Measurements from ENCODE around the gene NR2C1. TPM values are rescaled to one million over a fixed set of nuclear protein-coding genes. Genes with fewer than 3 reads are reported as not detected.
A peak's percentile ranks its signal among the peaks of the same experiment; 100 is the strongest.

NR2C1 gene
- total and polyA plus RNA-seq, 9 of the 15 experiments (the other 6 are each of a cell fraction or from before 2014, with no cell fraction given): 8.5 to 42.4 (median 35.6) TPM

DNA sequence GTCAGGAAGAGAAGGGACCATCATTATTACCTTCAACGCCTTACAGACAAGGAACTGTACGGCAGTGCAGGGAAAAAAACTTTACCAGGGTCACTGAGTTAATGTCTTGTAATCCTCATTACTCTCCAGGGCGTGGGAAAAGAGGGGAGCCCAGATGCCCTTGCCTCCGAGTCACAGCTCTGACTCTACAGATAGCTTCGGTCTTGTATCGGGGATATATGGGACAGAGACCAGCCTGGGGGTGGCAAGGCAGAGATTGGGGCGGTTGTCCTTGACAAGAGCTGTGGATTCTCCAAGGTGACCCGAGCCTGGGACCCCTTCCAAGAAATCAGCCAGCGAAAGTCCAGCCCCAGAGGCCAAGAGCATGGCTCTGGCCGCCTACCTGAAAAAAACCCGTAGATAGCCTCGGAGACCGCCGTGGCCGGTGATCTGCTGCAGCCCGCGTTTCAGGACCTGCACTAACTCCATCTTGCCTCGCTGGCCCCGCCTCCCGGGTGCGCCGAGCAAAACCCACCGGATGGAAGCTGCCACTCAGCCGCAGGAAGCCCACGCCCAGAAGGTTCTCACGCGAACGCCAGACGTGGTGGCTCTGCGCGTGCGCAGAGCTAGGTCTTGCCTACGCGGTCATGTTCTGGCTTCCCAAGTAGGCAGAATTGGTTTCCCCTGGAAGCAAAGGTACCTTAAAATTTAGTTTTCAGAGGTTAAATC is 70.1 kb downstream of the NR2C1 start, which contains the start of gene NDUFA12 (continued):
- peak; percentile 93 for TF ChIP-seq POLR2AphosphoS5 (IDR thresholded peaks at IDR 0.05; ENCODE audit: control insufficient read depth, insufficient read depth, low read depth, low read length)
- TF ChIP-seq ETS2 (tag; IDR thresholded peaks at IDR 0.05; ENCODE audit: borderline replicate concordance, poor library complexity, severe bottlenecking): no peak
- peak; percentile 93 for TF ChIP-seq MEIS2 (IDR thresholded peaks at IDR 0.05; ENCODE audit: partially characterized antibody)
- TF ChIP-seq ZNF23 (CRISPR knock-in tag; IDR thresholded peaks at IDR 0.05): no peak
- TF ChIP-seq SAP30 (IDR thresholded peaks at IDR 0.05; ENCODE audit: borderline replicate concordance, insufficient read depth, low read depth, low read length, poor library complexity, severe bottlenecking): peak; percentile 23
- TF ChIP-seq PHF8 (IDR thresholded peaks at IDR 0.05; ENCODE audit: borderline replicate concordance, low read length): peak; percentile 99
- no peak for TF ChIP-seq HDGF (IDR thresholded peaks at IDR 0.05)
- TF ChIP-seq, protein P1, sequence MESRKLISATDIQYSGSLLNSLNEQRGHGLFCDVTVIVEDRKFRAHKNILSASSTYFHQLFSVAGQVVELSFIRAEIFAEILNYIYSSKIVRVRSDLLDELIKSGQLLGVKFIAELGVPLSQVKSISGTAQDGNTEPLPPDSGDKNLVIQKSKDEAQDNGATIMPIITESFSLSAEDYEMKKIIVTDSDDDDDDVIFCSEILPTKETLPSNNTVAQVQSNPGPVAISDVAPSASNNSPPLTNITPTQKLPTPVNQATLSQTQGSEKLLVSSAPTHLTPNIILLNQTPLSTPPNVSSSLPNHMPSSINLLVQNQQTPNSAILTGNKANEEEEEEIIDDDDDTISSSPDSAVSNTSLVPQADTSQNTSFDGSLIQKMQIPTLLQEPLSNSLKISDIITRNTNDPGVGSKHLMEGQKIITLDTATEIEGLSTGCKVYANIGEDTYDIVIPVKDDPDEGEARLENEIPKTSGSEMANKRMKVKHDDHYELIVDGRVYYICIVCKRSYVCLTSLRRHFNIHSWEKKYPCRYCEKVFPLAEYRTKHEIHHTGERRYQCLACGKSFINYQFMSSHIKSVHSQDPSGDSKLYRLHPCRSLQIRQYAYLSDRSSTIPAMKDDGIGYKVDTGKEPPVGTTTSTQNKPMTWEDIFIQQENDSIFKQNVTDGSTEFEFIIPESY (CRISPR knock-in tag; IDR thresholded peaks at IDR 0.05): no peak
- TF ChIP-seq PHF20 (IDR thresholded peaks at IDR 0.05; ENCODE audit: partially characterized antibody): peak; percentile 79
- TF ChIP-seq, protein P2, sequence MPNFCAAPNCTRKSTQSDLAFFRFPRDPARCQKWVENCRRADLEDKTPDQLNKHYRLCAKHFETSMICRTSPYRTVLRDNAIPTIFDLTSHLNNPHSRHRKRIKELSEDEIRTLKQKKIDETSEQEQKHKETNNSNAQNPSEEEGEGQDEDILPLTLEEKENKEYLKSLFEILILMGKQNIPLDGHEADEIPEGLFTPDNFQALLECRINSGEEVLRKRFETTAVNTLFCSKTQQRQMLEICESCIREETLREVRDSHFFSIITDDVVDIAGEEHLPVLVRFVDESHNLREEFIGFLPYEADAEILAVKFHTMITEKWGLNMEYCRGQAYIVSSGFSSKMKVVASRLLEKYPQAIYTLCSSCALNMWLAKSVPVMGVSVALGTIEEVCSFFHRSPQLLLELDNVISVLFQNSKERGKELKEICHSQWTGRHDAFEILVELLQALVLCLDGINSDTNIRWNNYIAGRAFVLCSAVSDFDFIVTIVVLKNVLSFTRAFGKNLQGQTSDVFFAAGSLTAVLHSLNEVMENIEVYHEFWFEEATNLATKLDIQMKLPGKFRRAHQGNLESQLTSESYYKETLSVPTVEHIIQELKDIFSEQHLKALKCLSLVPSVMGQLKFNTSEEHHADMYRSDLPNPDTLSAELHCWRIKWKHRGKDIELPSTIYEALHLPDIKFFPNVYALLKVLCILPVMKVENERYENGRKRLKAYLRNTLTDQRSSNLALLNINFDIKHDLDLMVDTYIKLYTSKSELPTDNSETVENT (CRISPR knock-in tag; IDR thresholded peaks at IDR 0.05): 0 out of 2 replicates have a peak, but pooled peaks have one; percentile 38
- TF ChIP-seq, protein P3, sequence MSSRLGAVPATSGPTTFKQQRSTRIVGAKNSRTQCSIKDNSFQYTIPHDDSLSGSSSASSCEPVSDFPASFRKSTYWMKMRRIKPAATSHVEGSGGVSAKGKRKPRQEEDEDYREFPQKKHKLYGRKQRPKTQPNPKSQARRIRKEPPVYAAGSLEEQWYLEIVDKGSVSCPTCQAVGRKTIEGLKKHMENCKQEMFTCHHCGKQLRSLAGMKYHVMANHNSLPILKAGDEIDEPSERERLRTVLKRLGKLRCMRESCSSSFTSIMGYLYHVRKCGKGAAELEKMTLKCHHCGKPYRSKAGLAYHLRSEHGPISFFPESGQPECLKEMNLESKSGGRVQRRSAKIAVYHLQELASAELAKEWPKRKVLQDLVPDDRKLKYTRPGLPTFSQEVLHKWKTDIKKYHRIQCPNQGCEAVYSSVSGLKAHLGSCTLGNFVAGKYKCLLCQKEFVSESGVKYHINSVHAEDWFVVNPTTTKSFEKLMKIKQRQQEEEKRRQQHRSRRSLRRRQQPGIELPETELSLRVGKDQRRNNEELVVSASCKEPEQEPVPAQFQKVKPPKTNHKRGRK (tag; IDR thresholded peaks at IDR 0.05): no peak
- no peak for TF ChIP-seq SMAD3 (CRISPR knock-in tag; conservative IDR thresholded peaks at IDR 0.05)
- peak; percentile 91 for TF ChIP-seq RBBP5 (IDR thresholded peaks at IDR 0.05; ENCODE audit: borderline replicate concordance, insufficient read depth, low read length, poor library complexity, severe bottlenecking)
- no peak for TF ChIP-seq MTF1 (CRISPR knock-in tag; IDR thresholded peaks at IDR 0.05; ENCODE audit: borderline replicate concordance)
- TF ChIP-seq ZNF174 (CRISPR knock-in tag; IDR thresholded peaks at IDR 0.05): no peak
- peak; percentile 72 for TF ChIP-seq L3MBTL2 (IDR thresholded peaks at IDR 0.05)
- peak in 1 of 2 experiments; percentile 75; a peak in 2 of 4 replicates for TF ChIP-seq HDAC1 (IDR thresholded peaks at IDR 0.05)
- TF ChIP-seq ARNT (IDR thresholded peaks at IDR 0.05): peak in 1 of 2 experiments; percentile 19; a peak in 1 of 4 replicates
- TF ChIP-seq, protein P4, sequence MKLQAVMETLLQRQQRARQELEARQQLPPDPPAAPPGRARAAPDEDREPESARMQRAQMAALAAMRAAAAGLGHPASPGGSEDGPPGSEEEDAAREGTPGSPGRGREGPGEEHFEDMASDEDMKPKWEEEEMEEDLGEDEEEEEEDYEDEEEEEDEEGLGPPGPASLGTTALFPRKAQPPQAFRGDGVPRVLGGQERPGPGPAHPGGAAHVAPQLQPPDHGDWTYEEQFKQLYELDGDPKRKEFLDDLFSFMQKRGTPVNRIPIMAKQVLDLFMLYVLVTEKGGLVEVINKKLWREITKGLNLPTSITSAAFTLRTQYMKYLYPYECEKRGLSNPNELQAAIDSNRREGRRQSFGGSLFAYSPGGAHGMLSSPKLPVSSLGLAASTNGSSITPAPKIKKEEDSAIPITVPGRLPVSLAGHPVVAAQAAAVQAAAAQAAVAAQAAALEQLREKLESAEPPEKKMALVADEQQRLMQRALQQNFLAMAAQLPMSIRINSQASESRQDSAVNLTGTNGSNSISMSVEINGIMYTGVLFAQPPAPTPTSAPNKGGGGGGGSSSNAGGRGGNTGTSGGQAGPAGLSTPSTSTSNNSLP (IDR thresholded peaks at IDR 0.05; ENCODE audit: borderline replicate concordance, low read depth, low read length): no peak
- TF ChIP-seq JUNB (CRISPR knock-in tag; conservative IDR thresholded peaks at IDR 0.05): no peak

Measured in K562 (cell line).